Adrenal gland (tissue), 5 donors: ENCODE data around the gene LRP1B.

Experiments used
- CTCF ChIP-seq, 6 experiments: fragments of 450-650 bp in 4 of 6; fragments of 200-600 bp in 2 of 6; sonication (generic) in 1 of 6; IDR thresholded peaks; 1 replicate in 5 of 6; 2 replicates in 1 of 6; pipeline versions ENCODE4 v1.5.1 to v1.8.0; 2016 to 2021; ENCODE audit warnings: antibody characterized with exemption in 6 of 6, mild to moderate bottlenecking in 2 of 6, moderate library complexity in 1 of 6
- POLR2A ChIP-seq, 2 donors: fragments of 450-650 bp; IDR thresholded peaks; one replicate each; pipeline ENCODE4 v1.6.1; 2017; ENCODE audit warnings: antibody characterized with exemption in 2 of 2, mild to moderate bottlenecking in 2 of 2, moderate library complexity in 1 of 2
- donor health status: DM: no; HTN: no; CAD: no.

- TF ChIP-seq CTCF (IDR thresholded peaks at IDR 0.05): no peak
- TF ChIP-seq POLR2A (IDR thresholded peaks at IDR 0.05): no peak
These were observed 88.1 kb downstream of the LRP1B start for GRCh38 chr2:142042536-142043199.
